Measurements from ENCODE around the gene C3orf18. TPM values are rescaled to one million over a fixed set of nuclear protein-coding genes. Genes with fewer than 3 reads are reported as not detected.

The C3orf18 gene
- total RNA-seq, 2 donors from 2014 or later, result 7.5 to 11.0 TPM

GRCh38 chr3:50603261-50604109, 35.9 kb upstream of the C3orf18 start:
- H3K27ac ChIP-seq, result peak overlapping the region; percentile 91 to 95
- H3K9me3 ChIP-seq, result no peaks in the 10 kb centered on the region
- no peak for DNase-seq (ENCODE audit: low spot score)
- H3K27me3 ChIP-seq (replicated peaks; ENCODE audit: insufficient read depth), result no peaks in the 10 kb centered on the region
- H3K4me1 ChIP-seq (replicated peaks), result peaks cover 27% of the 10 kb centered on the region
- 64% methylated on average over 4 of the region's 4 CpGs for WGBS
- intact Hi-C loops (cut with DNase I), result no loop called here
- H3K4me3 ChIP-seq, result no peak overlapping the region
- no peaks in the 10 kb centered on the region for H3K36me3 ChIP-seq
- TF ChIP-seq POLR2A (IDR thresholded peaks at IDR 0.05) (no peak), POLR2AphosphoS5 (IDR thresholded peaks at IDR 0.05) (no peak)
- TF ChIP-seq, protein P1, sequence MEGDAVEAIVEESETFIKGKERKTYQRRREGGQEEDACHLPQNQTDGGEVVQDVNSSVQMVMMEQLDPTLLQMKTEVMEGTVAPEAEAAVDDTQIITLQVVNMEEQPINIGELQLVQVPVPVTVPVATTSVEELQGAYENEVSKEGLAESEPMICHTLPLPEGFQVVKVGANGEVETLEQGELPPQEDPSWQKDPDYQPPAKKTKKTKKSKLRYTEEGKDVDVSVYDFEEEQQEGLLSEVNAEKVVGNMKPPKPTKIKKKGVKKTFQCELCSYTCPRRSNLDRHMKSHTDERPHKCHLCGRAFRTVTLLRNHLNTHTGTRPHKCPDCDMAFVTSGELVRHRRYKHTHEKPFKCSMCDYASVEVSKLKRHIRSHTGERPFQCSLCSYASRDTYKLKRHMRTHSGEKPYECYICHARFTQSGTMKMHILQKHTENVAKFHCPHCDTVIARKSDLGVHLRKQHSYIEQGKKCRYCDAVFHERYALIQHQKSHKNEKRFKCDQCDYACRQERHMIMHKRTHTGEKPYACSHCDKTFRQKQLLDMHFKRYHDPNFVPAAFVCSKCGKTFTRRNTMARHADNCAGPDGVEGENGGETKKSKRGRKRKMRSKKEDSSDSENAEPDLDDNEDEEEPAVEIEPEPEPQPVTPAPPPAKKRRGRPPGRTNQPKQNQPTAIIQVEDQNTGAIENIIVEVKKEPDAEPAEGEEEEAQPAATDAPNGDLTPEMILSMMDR (IDR thresholded peaks at IDR 0.05), result no peak

GRCh38 chr3:50602595-50603191, 35.1 kb upstream of the C3orf18 start:
- intact Hi-C loops (cut with DNase I), result no loop called here
- WGBS, result 61% methylated on average over 9 of the region's 9 CpGs
- TF ChIP-seq, protein P1 (IDR thresholded peaks at IDR 0.05), result no peak
- TF ChIP-seq POLR2AphosphoS5 (IDR thresholded peaks at IDR 0.05), result peak; percentile 76
- H3K36me3 ChIP-seq, result no peaks in the 10 kb centered on the region
- peaks cover 25% of the 10 kb centered on the region for H3K4me1 ChIP-seq (replicated peaks)
- H3K4me3 ChIP-seq, result no peak overlapping the region
- H3K27me3 ChIP-seq (replicated peaks; ENCODE audit: insufficient read depth), result no peaks in the 10 kb centered on the region
- H3K27ac ChIP-seq, result peak overlapping the region; percentile 91 to 95
- DNase-seq (ENCODE audit: low spot score), result peak; percentile 76
- no peaks in the 10 kb centered on the region for H3K9me3 ChIP-seq

GRCh38 chr3:50600841-50601591, 33.5 kb upstream of the C3orf18 start:
- Histone ChIP-seq H3K36me3 (no peaks in the 10 kb centered on the region), H3K9me3 (no peaks in the 10 kb centered on the region), H3K27me3 (replicated peaks; ENCODE audit: insufficient read depth) (no peaks in the 10 kb centered on the region), H3K4me3 (no peak overlapping the region), H3K27ac (peak overlapping the region; percentile 91 to 95), H3K4me1 (replicated peaks) (peaks cover 25% of the 10 kb centered on the region)
- peak; percentile 96 for DNase-seq (ENCODE audit: low spot score)
- TF ChIP-seq, protein P1 (IDR thresholded peaks at IDR 0.05), result no peak
- TF ChIP-seq POLR2AphosphoS5 (IDR thresholded peaks at IDR 0.05) (peak; percentile 98), POLR2A (IDR thresholded peaks at IDR 0.05) (peak; percentile 47)
- intact Hi-C loops (cut with DNase I), result no loop called here
- WGBS, result 1% methylated on average over 14 of the region's 14 CpGs

DNA sequence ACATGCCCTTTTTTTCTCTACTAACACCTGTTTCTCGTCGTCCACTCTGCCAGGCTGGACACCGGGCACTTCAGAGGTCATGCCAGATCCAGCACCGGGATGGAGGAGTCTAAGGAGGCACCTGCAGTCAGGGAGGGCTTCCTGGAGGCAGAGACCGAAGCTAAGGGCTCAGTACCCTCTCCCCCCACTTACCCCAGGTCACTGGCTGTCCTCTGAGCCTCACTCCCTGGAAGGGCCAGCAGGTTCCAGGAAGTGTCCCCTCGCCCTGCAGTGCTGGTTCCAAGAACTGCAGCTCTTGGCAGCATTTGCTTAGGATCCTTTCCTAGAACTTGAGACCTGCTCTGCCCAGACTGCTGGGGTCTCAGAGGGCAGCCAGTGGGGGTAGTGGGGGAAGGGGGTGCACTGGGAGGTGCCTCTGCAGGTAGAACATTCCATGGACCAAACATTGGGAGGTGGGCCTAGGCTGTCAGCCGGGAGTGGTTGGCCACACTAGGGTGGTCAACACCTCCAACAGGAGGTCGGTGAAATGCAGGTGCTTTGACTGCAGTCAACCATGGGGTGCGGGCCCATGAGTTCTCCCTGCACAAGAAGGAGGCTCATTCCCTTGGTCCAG, 32.7 kb upstream of the C3orf18 start:
- intact Hi-C loops (cut with DNase I), result no loop called here
- WGBS, result 70% methylated on average over 9 of the region's 9 CpGs

More for the DNA sequence above, 32.7 kb upstream of the C3orf18 start:
- TF ChIP-seq, protein P1 (IDR thresholded peaks at IDR 0.05), result no peak
- TF ChIP-seq POLR2AphosphoS5 (IDR thresholded peaks at IDR 0.05) (no peak), POLR2A (IDR thresholded peaks at IDR 0.05) (no peak)
- no peaks in the 10 kb centered on the region for H3K27me3 ChIP-seq (replicated peaks; ENCODE audit: insufficient read depth)
- no peak for DNase-seq (ENCODE audit: low spot score)
- H3K4me3 ChIP-seq, result no peak overlapping the region
- H3K27ac ChIP-seq, result peak overlapping the region; percentile 91 to 95
- H3K4me1 ChIP-seq (replicated peaks), result peaks cover 25% of the 10 kb centered on the region
- H3K9me3 ChIP-seq, result no peaks in the 10 kb centered on the region
- no peaks in the 10 kb centered on the region for H3K36me3 ChIP-seq
